ENCODE measurements around the gene CLSTN1.
A peak's percentile ranks its signal among the peaks of the same experiment; 100 is the strongest.

CLSTN1 gene

DNA sequence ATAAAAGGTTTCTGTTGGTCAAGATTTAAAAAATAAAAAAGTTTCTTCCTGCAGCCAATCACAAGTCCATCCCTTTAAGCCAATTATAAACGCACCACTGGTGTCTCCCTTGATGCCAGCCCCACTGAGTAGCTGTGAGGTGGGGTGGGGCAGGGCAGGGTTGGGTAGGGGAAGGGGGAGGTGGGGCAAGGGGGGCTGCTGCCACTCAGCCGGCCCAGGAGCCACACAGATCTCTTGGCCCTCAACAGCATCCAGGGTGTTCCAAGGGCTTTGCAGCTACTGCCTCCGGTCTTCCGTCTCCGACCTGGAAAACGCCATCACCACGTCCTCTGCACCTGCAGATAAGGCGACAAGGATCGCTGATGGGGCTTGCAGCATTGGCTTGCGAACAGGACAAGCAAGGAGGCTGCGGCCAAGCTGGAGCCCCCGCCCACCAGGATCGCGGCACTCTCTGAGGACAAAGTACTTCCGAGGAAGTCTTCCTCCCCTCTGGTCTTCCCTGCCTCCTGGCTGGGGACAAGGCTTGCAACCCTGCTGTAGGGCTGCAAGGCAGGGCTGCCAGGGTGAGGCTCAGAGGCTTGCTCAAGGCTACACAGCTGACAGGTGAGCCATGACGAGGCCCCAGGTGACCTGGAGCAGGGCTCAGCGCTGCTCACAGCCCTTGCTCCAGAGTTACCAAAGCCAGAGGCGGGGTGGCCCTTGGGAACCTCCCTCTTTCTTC lies 26.8 kb upstream of the CLSTN1 start:
- no peak for DNase-seq

DNA sequence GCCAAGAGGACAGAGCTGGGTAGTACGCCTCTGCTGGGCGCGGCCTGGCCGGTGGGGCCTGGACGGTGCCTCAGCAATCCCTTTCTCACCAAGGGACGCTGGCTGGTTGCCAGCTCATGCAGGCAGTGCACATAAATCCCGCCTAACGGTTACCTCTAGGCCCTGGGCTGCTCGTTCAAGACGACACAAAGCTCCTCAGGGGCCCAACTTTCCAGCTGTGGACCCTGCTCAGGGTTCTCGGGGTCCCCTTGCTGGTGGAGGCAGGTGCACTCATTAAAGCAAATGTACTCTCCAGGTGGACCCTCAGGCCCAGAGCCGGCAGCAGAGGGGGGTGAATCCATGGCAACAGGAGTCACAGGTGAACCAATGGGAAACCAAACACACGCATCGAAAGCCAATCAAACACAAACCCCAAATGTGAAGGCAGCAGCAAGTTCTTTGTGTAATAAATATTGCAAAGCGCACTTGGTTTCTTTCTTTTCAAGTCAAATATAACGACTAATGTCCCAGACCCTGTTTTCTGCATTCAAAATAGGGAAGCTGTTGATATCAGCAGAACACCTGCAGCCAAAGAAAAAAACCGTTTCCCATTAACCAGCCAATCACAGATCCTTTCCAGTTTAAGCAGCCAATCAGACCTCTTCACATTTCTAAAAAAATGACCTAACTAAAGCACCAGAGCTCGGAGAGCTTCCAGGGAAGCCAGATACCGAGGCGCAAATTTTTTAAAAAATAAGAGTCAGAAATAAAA lies 26.1 kb upstream of the CLSTN1 start:
- no peak for DNase-seq

DNA sequence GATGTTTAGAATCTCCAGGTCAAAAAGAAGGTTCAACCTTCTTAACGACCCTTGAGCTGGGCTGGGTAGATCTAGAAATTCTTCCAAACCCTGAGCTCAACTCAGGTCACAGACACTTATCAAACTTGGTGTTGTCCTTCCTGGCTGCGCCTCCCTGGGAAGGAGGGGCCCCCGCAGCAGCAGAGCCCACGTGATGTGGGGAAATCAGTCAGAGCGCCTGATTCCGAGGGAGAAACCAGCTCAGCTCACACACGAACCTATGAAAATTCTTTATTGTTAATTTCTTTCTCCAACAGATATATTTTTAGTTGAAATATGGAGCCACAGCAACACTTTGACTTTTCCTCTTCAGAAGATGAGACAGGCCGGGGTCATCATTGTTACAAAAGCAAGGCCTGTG lies 24.3 kb upstream of the CLSTN1 start:
- DNase-seq: no peak

DNA sequence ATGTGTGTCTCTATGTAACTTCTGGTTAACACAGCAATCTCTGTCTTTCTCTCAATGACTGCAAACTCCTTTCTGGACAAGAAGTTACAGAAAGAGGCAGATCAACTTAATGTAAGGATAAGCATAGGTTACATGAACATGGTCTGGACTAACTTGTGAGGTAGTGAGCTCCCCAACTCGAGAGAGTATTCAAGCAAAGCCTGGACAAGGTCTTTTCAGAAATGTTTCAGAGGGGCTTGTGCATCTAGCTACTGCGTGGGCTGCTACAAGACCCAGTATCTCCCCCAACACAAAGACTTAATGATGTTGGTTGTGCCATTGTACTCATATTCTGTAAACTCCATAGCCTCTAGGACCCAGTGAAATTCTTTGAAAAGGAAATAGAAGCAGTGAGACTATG lies 23.5 kb upstream of the CLSTN1 start:
- no peak for DNase-seq

DNA sequence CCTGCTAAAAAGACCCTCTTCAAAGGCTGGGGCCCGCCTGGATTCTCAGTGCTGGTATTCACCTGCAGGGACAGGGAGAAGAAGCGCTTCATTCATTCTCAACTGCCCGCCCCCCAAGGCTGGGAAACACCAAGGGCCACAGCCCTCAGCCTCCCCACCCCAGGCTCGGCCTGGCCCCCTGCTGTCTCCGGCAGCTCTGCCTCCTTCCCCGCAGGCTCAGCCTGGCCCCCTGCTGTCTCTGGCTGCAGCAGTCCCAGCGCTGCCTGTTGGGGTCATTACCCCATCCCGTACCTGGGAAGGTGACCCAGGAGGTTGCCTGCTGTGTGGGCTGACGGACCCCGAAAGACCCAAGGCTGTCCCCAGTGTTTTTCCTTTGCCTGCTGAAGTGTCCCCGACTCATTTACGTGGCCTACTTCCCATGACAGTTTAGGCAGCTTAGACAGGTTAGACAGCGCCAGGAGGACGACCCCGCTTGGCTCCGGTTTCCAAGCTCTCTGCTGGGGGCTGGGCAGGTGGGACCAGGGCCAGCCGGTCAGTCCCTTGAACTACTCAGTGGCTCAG lies 22.9 kb upstream of the CLSTN1 start:
- DNase-seq: no peak

DNA sequence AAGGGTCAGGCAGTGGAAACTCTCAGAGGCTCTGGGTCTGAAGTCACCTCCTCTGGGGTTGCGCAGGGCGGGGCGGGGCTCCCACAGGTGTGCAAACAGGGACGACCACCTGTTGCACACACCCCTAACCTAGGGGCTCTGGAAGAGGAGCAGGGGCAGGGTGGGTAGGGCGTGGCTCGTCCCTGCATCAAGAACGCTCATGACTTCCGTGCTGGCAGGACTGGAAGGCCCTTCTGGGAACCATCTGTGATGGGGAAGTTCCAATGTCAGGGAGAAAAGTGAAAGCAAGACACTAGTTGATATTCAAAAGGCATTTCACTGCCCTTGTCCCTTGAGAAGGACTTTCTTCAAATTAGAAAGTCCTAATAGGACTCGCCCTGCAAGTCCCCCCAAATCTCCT lies 22.1 kb upstream of the CLSTN1 start:
- no peak for DNase-seq

DNA sequence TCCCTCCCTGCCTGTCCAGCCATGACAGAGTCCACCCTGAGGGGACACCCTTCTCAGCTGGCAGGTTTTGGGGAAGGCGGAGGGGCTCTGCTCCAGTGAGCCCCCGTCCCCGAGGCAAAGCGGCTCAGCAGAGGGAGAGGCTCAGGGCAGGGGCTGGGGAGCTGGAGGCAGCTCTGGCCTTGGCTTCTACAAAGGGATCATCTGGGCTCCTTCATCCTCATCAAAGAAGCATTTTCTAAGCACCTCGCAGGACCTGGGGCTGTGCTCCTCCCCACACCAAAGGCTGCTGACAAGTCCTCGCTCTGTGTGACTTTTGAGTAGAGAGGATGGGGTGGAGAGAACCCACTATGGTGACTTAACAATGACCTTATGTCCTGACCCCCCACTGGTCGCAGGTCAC lies 21.0 kb upstream of the CLSTN1 start:
- no peak for DNase-seq

DNA sequence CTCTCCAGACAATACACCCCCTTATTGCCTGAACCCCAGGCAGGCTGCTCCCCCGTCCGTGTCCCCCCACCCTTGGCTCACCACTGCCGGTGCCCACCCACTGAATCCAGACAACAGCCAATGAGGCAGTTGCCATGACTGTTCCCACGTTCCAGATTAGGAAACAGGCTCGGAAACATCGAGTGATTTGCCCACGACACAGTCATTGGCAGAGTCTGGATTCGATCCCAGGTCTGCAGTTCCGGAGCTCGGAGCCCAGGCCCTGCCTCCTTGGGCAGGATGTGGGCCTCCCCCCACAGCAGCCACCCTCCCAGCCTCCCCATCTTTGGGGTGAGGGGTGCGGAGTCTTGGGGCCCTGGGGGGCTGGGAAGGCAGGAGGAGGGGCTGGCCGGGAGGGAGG lies 20.3 kb upstream of the CLSTN1 start:
- DNase-seq: no peak

DNA sequence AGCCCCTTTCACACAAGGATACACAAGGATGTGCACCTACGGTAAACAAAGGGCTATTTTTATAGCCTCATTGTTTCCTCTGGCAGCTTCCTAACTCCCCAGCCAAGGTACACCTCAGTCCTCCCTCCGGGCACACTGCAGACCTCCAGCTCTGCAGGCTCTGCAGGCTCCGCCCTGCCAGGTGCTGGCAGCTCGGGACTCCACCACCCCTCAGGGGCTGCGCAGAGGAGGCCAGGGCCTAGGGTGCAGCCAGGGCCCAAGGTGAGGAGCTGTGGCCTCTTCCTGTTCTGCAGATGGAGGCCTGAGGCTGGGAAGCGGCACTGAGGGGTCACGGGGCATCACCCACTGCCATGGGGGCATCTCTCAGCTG lies 19.8 kb upstream of the CLSTN1 start:
- no peak for DNase-seq

DNA sequence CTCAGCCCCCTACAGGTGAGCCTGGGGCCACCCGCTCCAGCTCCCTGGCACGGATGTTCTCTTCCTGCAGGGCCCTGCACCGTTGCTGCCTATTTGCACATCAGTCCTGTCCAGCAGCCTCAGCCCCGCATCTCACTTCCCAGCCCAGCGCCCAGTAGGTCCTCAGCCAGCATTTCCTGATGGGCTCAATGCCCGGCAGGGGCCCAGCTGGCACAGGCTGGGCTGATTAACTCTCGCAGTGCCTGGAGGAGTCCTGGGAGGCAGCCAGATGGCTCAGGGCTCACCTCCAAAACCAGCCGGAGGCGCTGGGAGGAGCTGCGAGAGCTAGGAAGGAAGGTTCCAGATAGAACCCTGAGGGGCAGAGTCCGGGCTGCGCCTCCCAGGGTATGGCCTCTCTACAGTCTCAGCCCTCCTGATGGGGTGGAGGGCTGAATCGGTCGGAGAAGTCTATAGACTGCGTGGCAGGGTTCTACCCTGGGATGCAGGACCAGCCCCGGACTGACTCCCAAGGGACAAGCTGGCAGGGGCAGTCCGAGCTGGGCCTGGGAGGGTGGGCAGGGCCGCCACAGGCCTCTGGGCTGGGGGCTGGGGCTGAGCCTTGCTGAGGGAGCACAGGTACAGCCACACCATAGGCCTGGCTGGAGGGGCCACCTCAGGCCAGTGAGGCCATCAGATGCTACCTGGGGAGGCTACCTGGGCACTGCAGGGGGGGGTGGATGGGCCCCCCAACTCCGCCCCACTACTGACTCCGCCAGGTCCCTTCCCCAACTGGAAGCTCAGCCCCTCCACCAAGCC lies 19.2 kb upstream of the CLSTN1 start:
- DNase-seq: no peak

DNA sequence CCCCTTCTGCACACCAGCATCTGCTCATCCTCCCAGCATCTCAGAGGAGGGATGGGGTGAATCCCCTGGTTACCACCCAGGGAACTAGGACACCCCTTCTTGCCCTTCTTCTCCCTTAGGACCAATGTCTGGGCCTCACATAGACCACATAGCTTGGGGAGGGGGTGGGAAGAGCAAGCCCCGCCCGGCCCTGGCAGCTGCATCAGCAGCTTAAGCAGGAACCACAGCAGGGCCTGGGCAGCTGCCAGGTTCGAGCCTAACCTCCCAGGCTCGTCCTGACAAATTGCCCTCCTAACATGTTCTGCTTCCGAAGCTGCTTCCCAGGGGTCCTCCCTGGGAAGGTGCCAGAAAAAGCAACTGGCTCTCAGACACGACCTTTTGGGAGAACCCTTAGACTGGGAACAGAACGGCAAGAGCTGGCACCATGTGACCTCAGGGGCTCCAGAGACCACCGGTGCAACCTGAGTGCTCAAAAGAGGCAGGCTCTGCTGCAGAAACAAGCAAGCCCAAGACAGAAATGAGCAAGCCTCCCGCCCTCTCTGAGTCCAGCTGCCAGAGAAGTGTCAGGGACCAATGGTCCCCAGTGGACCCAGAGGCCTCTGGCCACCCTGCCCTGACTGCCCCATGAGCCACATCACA lies 18.4 kb upstream of the CLSTN1 start:
- DNase-seq: no peak

DNA sequence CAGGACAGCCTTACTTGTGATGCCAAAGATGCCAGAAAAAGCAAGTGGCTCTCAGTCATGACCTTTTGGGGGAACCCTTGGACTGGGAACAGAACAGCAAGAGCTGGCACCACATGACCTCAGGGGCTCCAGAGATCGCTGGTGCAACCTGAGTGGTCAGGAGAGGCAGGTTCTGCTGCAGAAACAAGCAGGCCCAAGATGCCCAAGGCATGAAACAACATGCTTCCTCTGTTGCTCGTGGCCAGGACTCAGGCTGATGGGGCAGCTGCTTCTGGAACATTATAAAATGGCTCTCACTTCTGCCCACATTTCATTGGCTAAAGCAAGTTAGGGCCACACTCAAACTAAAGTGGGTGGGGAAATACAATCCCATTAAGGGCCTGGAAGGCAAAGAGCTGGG lies 17.7 kb upstream of the CLSTN1 start:
- no peak for DNase-seq

DNA sequence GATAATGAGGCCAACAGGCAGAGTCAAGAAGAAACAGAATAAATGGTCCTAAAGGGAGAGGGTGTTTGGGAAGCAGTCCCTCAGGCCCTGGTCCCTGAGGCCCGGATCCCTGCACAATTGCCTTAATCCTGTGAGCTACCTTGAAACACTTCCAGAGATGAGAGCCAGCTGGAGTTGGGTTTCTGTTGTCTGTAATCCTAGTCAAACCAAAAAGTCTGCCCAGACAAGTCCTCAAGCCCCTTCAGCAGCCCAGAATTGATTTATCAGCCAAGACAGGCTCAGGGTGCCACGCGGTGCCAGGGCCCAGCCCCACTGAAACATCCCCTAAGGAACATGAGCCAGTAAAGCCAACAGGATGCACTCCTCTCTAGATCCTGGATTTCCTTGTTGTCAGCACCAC lies 16.4 kb upstream of the CLSTN1 start:
- no peak for DNase-seq

DNA sequence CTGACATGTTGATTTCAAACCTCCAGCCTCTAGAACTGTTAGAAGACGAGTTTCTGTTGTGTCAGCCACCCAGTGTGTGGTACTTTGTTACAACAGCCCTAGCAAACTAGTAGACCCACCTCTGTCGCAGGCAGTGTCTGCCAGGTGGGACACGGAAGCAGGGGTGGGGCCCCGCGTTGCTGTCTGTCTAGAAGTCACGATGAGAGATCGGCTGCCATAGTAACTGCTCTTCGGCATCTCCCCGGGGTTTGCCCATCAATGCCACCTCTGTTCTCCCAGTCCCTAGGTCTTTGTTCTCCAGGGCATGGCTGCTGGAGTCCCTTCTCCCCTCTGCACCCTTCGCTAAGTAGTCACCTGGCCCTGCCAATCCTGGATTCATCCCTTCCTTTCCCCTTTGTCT lies 15.2 kb upstream of the CLSTN1 start:
- no peak for DNase-seq

DNA sequence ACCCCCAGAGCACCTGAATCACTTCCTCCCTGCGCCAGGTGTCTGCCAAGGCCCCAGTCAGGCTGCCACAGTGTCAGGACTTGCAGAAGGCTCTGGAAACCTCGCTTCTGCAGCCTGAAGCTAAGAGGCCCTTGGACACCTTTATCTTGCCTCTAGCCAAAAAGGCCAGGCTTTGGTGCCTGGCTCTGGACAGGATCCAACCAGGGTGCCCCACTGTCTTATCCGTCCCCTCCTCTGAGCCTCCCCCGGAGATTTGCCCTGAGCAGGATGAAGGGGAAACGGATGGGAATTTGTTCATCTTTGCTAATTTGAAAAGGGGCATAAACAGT lies 12.8 kb upstream of the CLSTN1 start:
- DNase-seq: no peak

DNA sequence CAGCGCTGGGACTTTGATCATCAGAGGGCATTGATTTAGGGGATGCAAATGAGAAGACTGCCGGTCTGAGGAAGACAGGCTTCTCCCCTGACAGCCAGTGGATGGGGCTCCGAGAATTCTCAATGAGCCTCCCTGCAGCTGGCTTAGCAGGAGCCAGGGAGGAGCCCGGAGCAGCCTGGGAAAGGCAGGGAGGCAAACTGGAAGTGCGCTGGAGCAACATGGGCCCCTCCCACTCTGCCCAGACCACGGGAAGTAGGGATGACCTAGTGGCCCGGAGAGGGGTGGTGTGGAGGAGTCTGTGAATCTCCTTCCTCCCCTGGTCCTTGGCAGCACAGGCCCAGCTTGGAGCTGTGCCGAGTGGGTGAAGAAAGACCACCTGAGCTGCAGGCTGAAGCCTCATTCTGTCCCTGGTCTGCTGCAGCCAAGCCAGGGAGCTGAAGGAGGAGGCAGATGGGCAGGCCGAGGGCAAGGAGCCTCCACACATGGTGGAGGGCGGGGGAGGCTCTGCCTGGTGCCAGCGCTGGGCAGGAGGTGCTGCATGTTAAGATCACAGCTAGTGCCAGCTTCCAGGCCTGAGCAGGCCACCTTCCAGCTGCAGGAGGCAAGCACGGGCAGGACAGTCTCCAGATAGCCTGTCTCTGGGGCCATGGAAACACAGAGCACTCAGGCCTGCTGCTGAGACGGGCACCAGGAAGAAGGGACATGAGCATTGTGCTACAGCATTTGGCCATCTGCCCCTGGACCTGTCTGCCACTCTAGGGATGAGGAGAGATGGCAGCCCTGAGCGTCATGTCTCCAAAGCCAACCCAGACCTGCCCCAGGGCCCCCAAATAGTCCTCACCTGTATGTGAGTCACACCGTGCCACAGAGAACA lies 12.2 kb upstream of the CLSTN1 start:
- DNase-seq: peak; percentile 61

DNA sequence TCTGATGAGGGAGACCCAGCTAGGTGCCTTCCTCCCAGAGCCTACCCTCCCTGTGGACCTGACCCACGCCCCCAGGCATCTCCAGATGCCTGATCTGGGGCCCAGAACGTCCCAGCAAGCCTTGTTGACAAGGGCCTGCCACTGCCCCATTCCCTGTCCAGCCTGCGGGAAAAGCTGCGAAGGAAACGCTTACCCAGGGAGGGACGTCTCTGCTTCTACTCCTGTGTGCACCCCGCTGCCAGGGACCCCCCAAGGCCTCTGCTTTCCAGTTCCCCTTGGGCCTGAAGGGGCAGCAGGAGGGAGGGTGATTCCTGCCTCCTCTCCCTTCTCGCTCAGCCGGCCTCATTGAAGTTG lies 11.6 kb upstream of the CLSTN1 start:
- DNase-seq: no peak

DNA sequence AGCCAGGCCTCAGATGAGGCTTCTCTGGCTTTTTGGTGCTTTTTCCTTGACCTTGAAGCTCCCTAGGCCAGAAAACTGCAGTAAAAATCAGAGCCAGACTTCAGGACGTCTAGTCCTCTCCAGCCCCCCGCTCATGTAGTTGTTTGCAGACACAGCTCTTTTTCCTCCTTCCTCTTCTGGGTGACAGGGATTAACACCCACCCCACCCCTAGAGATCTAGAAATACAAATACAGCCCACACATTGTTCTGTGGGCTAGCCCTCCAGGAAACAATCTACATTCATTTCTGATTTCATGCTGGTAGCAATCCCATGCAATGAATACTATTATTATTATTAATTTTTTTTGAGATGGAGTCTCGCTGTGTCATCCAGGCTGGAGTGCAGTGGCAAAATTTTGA lies 9.9 kb upstream of the CLSTN1 start:
- no peak for DNase-seq

DNA sequence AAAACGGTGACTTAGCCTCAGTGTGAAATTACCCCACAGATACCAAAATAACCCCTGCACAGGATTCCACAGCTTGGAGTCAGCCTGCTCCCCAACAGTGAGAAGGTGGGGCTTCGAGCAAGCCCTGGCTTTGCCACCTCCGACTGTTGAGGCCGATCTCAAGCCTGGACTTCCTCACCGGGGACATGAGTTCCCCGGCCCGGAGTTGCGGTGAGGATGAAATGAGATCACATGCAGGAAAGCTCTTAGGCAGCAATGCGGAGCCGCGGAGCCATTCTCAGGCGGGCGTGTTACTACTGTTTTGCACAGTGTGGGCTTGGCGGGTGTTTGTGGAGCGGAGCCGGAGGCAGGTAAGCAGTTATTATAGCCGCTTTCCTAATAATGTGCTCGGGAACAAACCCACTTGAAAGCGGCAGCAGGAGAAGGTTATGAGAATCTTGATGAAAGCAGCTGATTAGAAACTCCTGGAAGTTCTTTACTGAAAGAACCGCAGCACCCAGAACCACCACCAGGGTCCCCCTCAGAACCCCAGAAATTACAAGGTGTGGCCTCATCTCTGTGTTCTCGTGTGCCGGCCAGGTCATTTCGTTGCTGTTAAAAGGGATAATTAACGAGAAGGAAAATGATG lies 3.9 kb upstream of the CLSTN1 start:
- DNase-seq: no peak

DNA sequence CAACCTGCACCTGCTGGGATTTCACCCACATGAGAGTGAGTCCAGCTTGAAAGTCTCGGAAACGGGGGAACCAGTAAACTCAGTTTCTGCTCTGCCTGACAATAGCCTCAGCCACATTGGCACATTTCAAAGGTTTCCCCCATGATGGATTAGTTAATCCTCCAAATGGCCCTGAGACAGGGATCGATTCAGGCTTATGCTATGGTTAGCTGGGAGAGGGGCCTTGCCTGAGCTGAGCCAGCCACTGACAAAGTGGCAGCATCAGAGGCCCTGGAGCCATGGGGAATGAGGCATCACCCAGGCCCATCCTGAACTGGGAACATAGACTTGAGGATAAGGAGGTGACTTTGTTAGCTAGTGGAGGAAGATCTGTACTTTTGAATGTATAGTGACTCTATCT lies 2.9 kb upstream of the CLSTN1 start:
- no peak for DNase-seq

DNA sequence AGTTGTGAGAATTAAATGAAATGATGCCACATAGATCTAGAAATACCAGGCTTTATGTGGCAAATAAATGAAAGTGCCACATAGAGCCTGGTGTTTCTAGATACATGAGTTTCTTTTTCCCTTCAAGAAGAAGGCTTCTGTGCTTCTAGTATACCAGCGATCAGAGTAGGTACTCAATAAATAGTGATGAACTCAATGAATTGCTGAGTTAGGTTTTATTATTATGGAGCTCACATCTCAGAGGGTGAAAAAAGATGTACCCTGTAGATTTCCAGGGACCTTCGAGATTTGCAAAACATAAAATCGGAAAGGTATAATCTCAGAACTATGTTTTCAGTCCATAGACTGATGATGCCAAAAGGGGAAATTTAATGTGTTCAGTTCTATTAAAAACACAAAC lies 2.3 kb upstream of the CLSTN1 start:
- DNase-seq: no peak
